HG02610 (cell line): ENCODE results near the gene USP8.
"Not testable (repeated sequence)": the region's sequence is repeated elsewhere in the genome, so short reads cannot be mapped to it uniquely, and the experiment has no call there.

Source experiments
- ATAC-seq: cut with Tn5 transposase; IDR thresholded peaks from one replicate; pipeline ENCODE4 v1.9.1; 2021; ENCODE audit warnings: mild to moderate bottlenecking, moderate library complexity; ENCODE audit not compliant: unreplicated experiment

The USP8 gene

DNA sequence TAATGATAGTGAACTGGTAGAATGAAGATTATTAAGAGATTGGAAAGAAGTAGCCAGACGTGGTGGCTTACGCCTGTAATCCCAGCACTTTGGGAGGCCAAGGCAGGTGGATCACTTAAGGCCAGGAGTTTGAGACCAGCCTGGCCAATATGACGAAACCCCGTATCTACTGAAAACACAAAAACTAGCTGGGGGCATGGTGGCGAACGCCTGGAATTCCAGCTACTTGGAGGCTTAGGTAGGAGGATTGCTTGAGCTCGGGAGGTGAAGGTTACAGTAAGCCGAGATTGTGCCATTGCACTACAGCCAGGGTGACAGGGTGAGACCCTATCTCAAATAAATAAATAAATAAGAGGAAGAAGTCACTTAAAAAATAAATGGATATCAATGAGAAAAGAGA is 14.0 kb downstream of the USP8 start:
- ATAC-seq: no peak

DNA sequence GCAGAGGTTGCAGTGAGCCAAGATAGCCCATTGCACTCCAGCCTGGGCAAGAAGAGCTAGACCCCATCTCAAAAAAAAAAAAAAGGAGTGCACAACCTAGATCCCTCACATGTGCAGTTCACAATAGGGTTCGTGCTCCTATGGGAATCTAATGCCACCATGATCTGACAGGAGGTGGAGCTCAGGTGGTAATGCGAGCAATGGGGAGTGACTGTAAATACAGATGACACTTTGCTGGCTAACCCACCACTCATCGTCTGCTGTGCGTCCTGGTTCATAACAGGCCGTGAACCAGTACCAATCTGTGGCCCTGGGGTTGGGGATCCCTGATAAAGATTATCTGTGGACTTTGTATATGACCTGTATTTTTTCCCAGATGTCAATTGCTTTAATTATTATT is 16.7 kb downstream of the USP8 start:
- ATAC-seq: no peak

DNA sequence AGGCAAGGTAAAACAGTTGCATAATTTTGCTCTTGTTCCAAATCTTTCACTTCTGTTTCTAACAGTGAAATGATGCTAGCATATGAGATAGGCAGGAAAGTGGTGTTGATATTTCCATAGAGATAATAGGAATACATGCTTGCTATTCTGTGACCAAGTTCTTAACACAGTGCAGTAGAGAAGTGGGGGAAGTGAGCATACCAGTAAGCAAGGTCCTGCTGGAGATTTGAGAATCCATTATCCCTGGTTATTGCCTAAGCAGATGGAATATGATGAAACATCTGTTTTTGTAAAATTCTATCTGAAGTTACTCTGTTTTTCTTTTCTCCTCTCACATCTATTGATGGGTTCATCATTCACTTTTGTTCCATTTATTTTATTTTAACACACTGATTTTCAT is 28.7 kb downstream of the USP8 start:
- ATAC-seq: no peak

DNA sequence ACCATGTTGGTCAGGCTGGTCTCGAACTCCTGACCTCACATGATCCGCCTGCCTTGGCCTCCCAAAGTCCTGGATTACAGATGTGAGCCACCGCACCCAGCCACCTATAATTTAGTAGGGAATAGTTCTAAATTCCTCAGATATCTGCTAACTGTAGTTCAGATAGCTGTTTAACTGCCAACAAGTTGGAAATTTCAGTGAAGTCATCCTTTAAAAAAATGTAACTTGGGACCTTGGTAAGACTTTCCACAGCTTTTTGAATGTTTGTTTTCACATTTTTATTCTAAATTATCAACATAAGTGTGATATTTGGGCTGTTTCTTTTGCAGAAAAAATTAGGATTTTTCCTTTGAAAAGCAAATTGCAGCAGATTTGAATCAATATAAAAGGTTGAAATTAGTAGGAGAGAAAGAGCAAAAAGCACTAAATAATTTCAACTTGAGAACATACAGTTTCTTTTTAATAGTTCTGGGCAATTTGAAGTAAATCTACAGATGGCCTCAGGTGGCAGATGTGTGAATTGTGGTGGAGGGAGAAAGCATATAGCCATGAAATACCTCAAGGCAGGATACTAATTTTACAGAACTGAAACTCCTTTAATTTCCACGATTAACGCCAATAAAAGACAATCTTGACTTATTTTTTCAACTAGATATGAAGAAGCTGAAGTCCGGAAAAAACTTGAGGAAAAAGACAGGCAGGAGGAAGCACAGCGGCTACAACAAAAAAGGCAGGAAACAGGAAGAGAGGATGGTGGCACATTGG is 34.3 kb downstream of the USP8 start:
- no peak for ATAC-seq

DNA sequence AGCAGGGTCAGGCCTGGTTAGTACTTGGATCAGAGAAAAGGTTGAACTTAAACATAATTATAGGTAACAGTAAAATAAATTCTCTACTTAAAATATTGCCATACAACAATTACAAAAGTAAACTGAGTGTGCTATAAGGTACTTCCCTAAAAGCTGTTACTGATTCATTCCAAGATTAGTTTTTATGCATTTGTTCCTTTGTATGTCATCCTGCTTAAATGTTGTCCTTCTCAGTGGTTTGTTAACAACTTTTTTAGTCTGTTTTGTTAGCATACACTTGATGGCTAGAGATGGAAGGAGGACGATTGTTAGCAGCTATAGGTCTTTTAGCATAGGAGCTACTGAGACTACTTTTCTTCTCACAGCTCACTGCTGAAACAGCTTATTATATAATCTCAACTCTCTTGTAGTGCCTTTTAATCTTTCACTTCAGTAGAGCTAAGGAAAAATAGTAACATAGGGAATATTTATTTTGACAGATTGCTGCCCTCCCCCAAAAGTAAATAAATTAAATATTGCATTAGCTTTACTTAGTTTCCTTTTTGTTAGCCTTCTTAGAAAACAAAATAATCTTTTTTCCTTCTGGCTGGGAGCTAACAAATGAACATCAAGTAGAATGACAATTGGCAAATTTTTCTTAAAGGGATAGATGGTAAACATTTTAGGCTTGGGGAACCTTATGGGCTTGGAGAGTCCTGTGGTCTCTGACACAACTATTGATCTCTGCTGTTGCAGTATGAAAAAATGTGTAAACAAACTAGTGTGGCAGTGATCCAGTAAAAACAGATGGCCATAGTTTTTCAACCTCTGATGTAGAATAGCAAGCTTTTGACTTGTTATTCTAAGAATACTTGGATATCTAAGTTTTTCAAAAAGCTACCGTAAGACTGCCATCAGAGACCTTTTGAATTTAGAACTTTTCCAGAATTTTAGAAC is 39.5 kb downstream of the USP8 start:
- ATAC-seq: peak; percentile 49

DNA sequence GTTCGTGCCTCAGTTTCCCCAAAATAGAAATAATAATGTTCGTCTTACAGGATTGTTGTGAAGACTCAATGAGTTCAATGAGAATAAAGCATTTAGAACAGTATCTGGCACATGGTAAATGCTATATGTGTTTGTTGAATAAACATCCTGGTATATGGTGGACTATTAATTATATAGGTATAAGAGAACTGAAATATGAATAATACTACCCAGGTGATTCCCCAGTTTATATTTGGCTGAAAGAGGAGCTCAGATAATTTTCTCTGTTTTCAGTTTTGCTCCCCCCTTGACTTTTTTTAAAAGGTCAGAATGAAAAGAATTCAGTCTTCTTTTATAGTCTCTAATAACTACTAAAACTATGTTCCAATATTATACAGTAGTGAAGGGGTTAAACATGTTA is 46.9 kb downstream of the USP8 start:
- no peak for ATAC-seq

DNA sequence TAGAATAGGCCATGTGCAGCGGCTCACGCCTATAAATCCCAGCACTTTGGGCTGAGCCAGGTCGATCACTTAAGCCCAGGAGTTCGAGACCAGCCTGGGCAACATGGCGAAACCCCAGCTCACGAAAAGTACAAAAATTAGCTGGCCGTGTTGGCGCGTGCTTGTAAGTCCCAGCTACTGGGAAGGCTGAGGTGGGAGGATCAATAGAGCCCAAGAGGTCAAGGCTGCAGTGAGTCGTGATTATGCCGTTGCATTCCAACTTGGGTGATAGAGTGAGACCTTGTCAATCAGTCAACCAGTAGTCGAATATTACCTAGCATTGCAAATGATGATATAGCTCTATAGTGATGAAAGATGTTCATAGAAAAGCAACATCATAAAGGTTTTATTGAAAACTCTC is 51.9 kb downstream of the USP8 start:
- ATAC-seq: no peak

DNA sequence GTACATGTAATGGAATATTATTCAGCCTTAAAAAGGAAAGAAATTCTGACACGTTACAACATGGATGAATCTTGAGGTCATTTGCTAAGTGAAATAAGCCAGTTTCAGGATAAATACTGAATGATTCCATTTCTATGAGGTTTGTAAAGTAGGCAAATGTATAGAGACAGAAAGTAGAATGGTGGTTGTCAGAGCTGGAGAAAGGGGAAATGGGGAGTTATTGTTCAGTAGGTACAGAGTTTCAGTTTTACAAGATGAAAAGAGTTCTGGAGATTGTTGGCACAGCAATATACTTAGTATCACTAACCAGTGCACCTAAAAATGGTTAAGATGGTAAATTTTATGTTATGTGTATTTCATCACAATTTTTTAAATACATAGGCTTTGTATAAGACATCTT is 60.6 kb downstream of the USP8 start:
- peak; percentile 82 for ATAC-seq

DNA sequence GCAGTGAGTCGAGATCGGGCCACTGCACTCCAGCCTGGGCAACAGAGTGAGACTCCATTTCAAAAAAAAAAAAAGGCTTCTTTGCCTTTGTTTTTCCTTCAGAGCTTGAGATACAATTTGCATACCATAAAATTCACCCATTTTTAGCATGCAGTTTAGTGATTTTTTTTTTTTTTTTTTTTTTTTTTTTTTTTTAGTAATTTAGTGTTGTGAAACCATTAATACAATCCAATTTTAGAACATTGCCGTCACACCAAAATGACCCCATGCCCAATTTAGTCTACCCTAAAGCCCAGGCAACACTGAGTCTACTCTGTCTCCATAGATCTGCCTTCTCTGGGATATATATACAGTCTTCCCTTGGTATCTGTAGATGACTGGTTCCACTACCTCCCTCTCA is 61.2 kb downstream of the USP8 start:
- no peak for ATAC-seq

DNA sequence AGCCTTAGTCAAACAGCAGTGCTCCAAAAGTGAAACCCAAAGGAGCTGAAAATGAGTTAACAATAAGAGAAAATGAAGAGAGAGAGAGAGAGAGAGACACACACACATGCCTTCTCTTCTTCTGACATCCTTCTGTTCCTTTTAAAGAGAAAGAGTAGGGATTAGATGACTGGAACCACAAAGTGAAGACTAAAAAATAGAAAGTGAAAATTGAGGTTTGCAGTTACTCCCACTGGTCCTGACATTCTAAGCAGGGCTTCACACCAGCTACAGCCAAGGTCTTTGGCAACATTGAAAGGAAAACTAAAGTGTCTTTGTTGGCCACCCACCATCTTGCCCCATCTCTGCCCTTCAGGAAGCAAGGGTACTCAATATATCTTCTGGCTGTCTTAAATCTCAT is 63.1 kb downstream of the USP8 start:
- peak; percentile 43 for ATAC-seq

DNA sequence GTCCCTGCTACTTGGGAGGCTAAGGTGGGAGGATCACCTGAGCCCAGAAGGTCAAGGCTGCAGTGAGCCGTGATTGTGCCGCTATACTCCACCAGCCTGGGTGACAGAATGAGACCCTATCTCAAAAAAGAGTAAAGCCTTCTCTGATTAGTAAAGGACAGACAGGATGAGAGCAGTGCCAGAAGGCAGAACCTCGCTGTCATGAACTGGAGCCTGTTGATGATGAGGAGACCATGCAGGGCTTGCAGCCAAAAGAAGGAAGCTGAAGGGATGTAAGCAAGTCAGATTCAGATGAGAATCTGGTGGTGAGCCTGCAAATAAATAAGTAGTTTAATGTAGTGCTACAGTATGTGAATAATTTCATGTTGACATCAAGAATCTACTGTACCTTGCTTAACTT is 69.4 kb downstream of the USP8 start:
- ATAC-seq: no peak

DNA sequence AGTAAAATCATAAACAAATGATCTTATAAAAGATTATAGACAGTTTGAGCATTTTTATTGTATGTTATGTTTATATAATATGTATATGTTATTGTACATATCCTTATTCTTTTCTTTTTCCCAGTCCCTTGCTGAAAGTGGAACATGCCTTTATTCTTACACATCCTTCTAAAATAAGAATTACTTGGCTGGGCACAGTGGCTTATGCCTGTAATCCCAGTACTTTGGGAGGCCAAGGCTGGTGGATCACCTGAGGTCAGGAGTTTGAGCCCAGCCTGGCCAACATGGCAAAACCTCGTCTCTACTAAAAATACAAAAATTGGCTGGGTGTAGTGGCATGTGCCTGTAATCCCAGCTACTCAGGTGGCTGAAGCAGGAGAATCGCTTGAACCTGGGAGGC is 70.3 kb downstream of the USP8 start:
- not testable (repeated sequence) for ATAC-seq

DNA sequence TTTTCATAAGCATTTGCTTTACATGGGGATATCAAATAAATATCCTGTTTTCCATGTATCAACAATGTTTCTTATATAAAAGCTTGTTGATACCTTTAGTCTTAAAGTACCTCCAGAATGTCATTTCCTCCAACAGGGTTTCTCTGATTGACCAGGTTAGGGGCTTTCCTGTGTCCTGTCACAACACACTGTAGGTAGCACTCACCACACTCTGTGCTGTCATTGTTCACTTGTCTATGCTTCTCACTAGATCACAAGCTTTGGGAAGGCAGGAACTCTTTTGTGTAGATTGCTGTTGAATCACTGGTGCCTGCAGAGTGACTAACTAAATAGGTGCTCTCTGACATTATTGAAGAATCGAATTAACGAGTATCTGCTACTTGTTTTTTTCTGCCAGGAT is 72.5 kb downstream of the USP8 start:
- ATAC-seq: no peak

DNA sequence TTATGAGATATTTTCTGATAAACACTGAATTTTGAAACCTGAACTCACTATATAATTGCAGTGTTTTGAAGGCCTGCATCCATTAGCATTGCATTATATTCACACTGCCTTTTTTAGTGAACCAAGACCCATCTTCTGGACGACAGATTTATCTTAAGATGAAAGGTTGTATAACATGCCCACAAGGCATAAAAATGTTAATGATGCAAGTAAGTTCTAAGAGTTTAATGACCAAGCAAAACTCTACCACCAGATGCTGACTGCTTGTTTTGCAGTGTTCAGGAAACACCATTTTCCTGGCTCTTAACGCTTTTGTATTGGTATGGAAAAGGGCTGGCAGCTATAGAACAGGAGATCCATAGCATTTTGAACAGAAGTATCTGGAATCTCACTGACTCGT is 76.1 kb downstream of the USP8 start:
- ATAC-seq: no peak

DNA sequence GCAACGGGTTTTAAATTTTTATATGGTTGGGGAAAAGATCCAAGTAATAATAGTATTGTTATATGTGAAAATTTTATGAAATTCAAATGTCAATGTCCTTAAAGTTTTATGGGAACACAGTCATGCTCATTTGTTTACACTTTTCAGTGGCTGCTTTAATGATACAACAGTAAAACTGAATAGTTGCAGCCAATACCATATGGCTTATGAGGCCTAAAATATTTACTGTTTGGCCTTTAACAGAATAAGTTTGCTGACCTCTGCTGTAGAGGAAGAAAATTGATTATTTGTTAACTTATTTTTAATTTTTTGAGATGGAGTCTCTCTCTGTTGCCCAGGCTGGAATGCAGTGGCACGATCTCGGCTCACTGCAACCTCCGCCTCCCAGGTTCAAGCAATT is 77.6 kb downstream of the USP8 start:
- no peak for ATAC-seq

DNA sequence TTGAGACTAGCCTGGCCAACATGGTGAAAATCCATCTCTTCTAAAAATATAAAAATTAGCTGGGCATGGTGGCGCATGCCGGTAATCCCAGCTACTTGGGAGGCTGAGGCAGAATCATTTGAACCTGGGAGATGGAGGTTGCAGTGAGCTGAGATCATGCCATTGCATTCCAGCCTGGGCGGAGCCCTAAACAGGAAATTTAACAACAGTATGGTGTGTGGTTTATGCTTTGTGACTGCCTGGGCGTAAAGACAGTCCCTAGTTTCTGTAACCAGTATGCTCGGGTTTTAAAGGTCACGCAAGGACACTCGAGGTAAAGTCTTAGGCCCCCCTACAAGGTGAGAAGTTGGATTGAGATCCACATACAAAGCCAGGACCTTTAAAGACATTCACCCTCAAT is 78.9 kb downstream of the USP8 start:
- no peak for ATAC-seq

DNA sequence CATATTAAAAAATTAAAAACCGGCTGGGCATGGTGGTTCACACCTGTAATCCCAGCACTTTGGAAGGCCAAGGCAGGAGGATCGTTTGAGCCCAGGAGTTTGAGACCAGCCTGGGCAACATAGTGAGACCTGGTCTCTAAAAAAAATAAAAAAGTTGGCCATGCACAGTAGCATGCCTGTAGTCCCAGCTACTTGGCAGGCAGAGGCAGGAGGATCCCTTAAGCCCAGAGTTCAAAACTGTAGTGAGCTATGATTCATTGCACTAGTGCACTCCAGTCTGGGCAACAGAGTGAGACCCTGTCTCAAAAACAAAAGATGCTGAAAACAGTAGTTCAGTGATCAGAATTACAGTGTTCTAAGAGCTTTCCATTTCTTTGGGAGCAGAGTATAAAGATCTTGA is 81.5 kb downstream of the USP8 start:
- not testable (repeated sequence) for ATAC-seq

DNA sequence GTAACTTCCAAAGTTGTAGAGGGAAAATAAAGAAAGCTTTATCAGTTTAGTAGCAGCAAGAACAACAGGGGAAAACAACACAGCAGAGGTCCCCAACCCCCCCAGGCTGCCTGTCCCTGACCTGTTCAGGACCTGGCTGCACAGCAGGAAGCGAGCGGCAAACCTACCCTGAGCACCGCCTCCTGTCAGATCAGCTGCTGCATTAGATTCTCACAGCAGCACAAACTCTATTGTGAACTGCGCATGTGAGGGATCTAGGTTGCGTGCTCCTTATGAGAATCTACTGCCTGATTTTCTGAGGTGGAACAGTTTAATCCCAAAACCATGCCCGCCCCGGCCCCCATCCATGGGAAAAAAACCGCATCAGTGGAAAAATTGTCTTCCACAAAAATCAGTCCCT is 81.9 kb downstream of the USP8 start:
- no peak for ATAC-seq

DNA sequence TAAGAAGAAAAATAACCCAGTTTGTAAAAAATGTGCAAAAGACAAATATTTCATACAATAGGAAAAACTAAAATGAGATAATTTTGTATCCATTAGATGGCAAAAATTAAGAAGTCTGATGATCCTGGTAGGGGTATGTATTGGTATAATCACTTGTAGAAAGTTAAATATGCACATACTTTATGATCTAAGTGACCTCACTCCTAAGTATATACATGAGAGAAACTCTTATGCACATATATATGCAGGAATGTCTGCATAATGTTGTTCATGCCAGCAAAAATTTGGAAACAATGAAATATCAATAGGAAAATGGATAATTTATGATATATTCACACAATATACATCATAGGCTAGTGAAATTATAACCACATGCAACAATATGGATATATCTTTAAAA is 88.8 kb downstream of the USP8 start:
- no peak for ATAC-seq

DNA sequence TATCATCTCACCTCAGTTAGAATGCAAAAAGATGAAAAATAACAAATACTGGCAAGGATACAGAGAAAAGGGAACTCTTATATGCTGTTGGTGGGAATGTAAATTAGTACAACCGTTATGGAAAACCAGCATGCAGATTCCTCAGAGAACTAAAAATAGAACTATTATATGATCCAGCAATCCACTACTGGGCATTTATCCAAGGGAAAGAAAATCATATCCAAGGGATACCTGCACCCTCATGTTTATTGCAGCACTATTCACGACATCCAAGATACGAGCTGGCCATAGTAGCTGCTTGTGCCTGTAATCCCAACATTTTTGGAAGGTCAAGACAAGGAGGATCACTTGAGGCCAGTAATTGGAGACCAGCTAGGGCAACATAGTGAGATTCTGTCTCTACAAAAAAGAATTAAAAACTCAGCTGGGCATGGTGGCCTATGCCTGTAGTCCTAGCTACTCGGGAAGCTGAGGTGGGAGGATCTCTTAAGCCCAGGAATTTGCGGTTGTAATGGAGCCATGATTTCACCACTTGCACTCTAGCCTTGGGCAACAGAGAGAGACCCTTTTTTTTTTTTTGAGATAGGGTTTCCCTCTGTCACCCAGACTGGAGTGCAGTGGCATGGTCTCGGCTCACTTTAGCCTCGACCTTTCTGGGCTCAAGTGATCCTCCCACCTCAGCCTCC is 95.7 kb downstream of the USP8 start:
- no peak for ATAC-seq

DNA sequence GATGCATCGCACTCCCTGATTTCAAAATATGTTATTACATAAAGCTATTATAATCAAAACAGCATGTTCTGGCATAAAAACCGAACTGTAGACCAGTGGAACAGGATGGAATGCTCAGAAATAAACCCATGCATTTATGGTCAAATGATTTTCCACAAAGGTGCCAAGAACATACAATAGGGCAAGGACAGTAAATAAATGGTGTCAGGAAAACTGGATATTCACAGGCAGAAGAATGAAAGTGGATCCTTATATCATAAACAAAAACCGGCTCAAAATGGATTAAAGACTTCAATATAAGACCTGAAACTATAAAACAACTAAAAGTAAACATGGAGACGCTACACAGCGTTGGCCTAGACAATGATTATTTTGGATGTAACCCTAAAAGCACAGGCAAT is 99.6 kb downstream of the USP8 start:
- no peak for ATAC-seq

DNA sequence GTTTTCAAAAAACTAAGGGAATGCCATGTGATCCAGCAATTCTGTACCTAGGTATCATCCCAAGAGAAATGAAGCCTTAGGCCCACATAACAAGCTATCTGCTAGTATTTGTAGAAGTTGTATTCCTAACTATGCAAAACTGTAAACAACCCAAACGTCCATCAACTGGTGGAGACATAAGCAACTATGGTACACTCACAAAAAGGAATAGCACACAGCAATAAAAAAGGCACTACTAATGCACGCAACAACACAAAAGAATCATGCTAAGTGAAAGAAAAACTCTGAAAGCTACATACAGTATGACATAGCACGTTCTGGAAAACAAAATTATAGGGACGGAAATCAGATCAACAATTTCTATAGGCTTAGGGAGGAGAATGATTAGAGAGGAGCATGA is 107.0 kb downstream of the USP8 start:
- no peak for ATAC-seq
